Mesendoderm (in vitro differentiated cells): ENCODE measurements around the gene TMEM121.

Source experiments
- DNase-seq: peaks from one replicate; pipeline ENCODE4 v3.0.0; 2013
- H2AK5ac ChIP-seq: 2 replicates; pipeline ENCODE4 v1.6.1; 2013; ENCODE audit warnings: low read length, inconsistent platforms
- H2BK120ac ChIP-seq: 2 replicates; pipeline ENCODE4 v1.6.1; 2013; ENCODE audit warnings: low read depth, mild to moderate bottlenecking, low read length, moderate library complexity, mixed read lengths
- H2BK15ac ChIP-seq: replicated peaks from 2 replicates; pipeline ENCODE4 v1.6.1; 2013; ENCODE audit warnings: low read depth, mild to moderate bottlenecking, moderate library complexity
- H2BK5ac ChIP-seq: 2 replicates; pipeline ENCODE4 v1.6.1; 2013; ENCODE audit warnings: low read length, inconsistent platforms
- H3K18ac ChIP-seq: 2 replicates; pipeline ENCODE4 v1.6.1; 2013; ENCODE audit warnings: mild to moderate bottlenecking, low read length, mixed read lengths
- H3K23ac ChIP-seq: one replicate; pipeline ENCODE4 v1.6.1; 2013; ENCODE audit warnings: low read length
- H3K27ac ChIP-seq: 2 replicates; pipeline ENCODE4 v1.5.1; 2013; ENCODE audit warnings: low read depth, mild to moderate bottlenecking, inconsistent platforms, low read length, moderate library complexity
- H3K27me3 ChIP-seq: 2 replicates; pipeline ENCODE4 v1.6.1; 2013; ENCODE audit warnings: low read length, control low read depth, mild to moderate bottlenecking, inconsistent platforms; ENCODE audit not compliant: insufficient read depth, poor library complexity
- H3K36me3 ChIP-seq: 2 replicates; pipeline ENCODE4 v1.6.1; 2013; ENCODE audit warnings: low read length, inconsistent platforms; ENCODE audit not compliant: control insufficient read depth, insufficient read depth
- H3K4ac ChIP-seq: one replicate; pipeline ENCODE4 v1.6.1; 2013; ENCODE audit warnings: low read depth, mild to moderate bottlenecking, low read length, moderate library complexity
- H3K4me1 ChIP-seq: 2 replicates; pipeline ENCODE4 v1.6.1; 2013; ENCODE audit warnings: low read depth, low read length, inconsistent platforms; ENCODE audit not compliant: control insufficient read depth
- H3K4me2 ChIP-seq: 2 replicates; pipeline ENCODE4 v1.6.1; 2013; ENCODE audit warnings: low read length
- H3K4me3 ChIP-seq: 2 replicates; pipeline ENCODE4 v1.5.1; 2013; ENCODE audit warnings: mild to moderate bottlenecking, low read length
- H3K56ac ChIP-seq: one replicate; pipeline ENCODE4 v1.6.1; 2013; ENCODE audit warnings: low read length
- H3K79me1 ChIP-seq: 2 replicates; pipeline ENCODE4 v1.6.1; 2013; ENCODE audit warnings: low read length, inconsistent platforms
- H3K79me2 ChIP-seq: 2 replicates; pipeline ENCODE4 v1.6.1; 2013; ENCODE audit warnings: mild to moderate bottlenecking, low read length; ENCODE audit not compliant: control insufficient read depth, insufficient read depth
- H3K9ac ChIP-seq: 2 replicates; pipeline ENCODE4 v1.6.1; 2013; ENCODE audit warnings: low read length, inconsistent platforms
- H4K5ac ChIP-seq: one replicate; pipeline ENCODE4 v1.6.1; 2013; ENCODE audit warnings: low read length
- H4K8ac ChIP-seq: one replicate; pipeline ENCODE4 v1.6.1; 2013; ENCODE audit warnings: low read depth, mild to moderate bottlenecking, control low read depth, low read length, moderate library complexity
- WGBS: extraction: QIAGEN DNeasy Blood & Tissue Kit; methylation state at CpG from one replicate; pipeline ENCODE4 v1.1.7; 2013; ENCODE audit warnings: low lambda C conversion rate, missing lambda C conversion rate; ENCODE audit not compliant: insufficient coverage; ENCODE audit errors: extremely low coverage; 5-methylcytosine and 5-hydroxymethylcytosine counted together

Gene TMEM121

DNA sequence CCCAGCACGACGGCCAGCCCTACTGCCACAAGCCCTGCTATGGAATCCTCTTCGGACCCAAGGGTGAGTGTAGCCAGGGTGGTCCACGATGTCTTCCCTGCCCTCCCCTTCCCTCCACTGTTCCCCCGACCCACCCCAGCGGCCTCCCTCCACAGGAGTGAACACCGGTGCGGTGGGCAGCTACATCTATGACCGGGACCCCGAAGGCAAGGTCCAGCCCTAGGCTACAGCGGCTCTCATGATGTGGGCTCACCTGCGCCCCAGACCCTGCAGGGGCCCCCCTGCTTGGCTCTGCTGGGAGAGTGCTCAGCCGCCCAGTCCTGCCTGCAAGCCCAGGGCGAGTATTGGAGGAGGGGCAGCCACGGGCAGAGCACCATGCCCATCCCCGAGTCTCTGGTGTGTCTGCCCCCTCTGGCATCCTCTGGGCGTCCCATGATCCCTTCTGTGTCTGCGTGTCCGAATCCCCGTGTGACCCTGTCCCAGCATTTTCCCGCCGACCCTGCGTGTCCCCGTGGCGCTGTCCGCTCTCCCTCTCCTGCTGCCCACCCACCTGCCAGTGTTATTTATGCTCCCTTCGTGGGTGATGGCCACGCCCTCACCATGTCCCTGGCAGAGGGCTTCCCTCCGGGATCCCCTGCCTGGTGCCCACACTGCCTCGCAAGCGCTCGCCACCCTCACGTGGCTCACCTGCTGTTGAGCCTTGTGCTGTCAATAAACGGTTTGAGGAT, 46.8 kb upstream of the TMEM121 start:
- no peak overlapping the region for H3K9ac ChIP-seq
- no peaks in the 10 kb centered on the region for H3K36me3 ChIP-seq
- no peak overlapping the region for H3K4me2 ChIP-seq
- H2BK120ac ChIP-seq = no peak overlapping the region
- H3K79me1 ChIP-seq = no peaks in the 10 kb centered on the region
- peaks cover 9% of the 10 kb centered on the region for H3K4me1 ChIP-seq
- no peak overlapping the region for H3K56ac ChIP-seq
- H3K23ac ChIP-seq = no peak overlapping the region
- no peaks in the 10 kb centered on the region for H3K79me2 ChIP-seq
- H4K8ac ChIP-seq = no peak overlapping the region
- no peak overlapping the region for H2BK15ac ChIP-seq
- no peak overlapping the region for H4K5ac ChIP-seq
- H3K18ac ChIP-seq = no peak overlapping the region
- no peak overlapping the region for H2AK5ac ChIP-seq
- H3K4me3 ChIP-seq = no peak overlapping the region
- WGBS = no CpG with 5 or more reads among the region's 34 CpGs
- no peak overlapping the region for H2BK5ac ChIP-seq
- no peak overlapping the region for H3K27ac ChIP-seq
- H3K4ac ChIP-seq = no peak overlapping the region
- no peak for DNase-seq
- H3K27me3 ChIP-seq = peaks cover 3% of the 10 kb centered on the region

- H4K5ac ChIP-seq = no peak overlapping the region
- WGBS = no CpG with 5 or more reads among the region's 15 CpGs
- H3K23ac ChIP-seq = no peak overlapping the region
- no peak overlapping the region for H2AK5ac ChIP-seq
- no peak overlapping the region for H3K4ac ChIP-seq
- no peak for DNase-seq
- no peak overlapping the region for H2BK120ac ChIP-seq
- no peak overlapping the region for H3K56ac ChIP-seq
- no peak overlapping the region for H2BK15ac ChIP-seq
- no peak overlapping the region for H2BK5ac ChIP-seq
- H3K4me1 ChIP-seq = peaks cover 9% of the 10 kb centered on the region
- no peaks in the 10 kb centered on the region for H3K79me1 ChIP-seq
- H3K36me3 ChIP-seq = no peaks in the 10 kb centered on the region
- H3K4me2 ChIP-seq = no peak overlapping the region
- no peak overlapping the region for H3K27ac ChIP-seq
- peaks cover 3% of the 10 kb centered on the region for H3K27me3 ChIP-seq
- H4K8ac ChIP-seq = no peak overlapping the region
- no peak overlapping the region for H3K4me3 ChIP-seq
- no peaks in the 10 kb centered on the region for H3K79me2 ChIP-seq
- H3K9ac ChIP-seq = no peak overlapping the region
- no peak overlapping the region for H3K18ac ChIP-seq
These were observed 46.1 kb upstream of the TMEM121 start for GRCh38 chr14:105480199-105480746.

GRCh38 chr14:105480807-105481801, 45.3 kb upstream of the TMEM121 start:
- Histone ChIP-seq H3K27me3 (peaks cover 3% of the 10 kb centered on the region), H3K4me3 (no peak overlapping the region), H2AK5ac (no peak overlapping the region), H3K4me2 (peak overlapping the region; percentile 44), H2BK5ac (no peak overlapping the region), H3K27ac (no peak overlapping the region), H4K5ac (no peak overlapping the region), H4K8ac (no peak overlapping the region), H2BK120ac (no peak overlapping the region), H3K79me2 (no peaks in the 10 kb centered on the region), H2BK15ac (no peak overlapping the region), H3K4me1 (peaks cover 9% of the 10 kb centered on the region), H3K9ac (peak overlapping the region; percentile 64), H3K36me3 (no peaks in the 10 kb centered on the region), H3K18ac (no peak overlapping the region), H3K56ac (peak overlapping the region; percentile 85), H3K23ac (peak overlapping the region; percentile 24), H3K4ac (no peak overlapping the region), H3K79me1 (no peaks in the 10 kb centered on the region)
- peak; percentile 95 for DNase-seq
- no CpG with 5 or more reads among the region's 35 CpGs for WGBS

GRCh38 chr14:105481886-105482457, 44.4 kb upstream of the TMEM121 start:
- H2AK5ac ChIP-seq = no peak overlapping the region
- H2BK120ac ChIP-seq = no peak overlapping the region
- peak overlapping the region; percentile 4 for H3K4me2 ChIP-seq
- WGBS = no CpG with 5 or more reads among the region's 18 CpGs
- no peak overlapping the region for H3K18ac ChIP-seq
- no peak overlapping the region for H3K27ac ChIP-seq
- H3K4me3 ChIP-seq = no peak overlapping the region
- H3K4me1 ChIP-seq = peaks cover 5% of the 10 kb centered on the region
- H3K56ac ChIP-seq = no peak overlapping the region
- no peak overlapping the region for H3K9ac ChIP-seq
- H3K79me2 ChIP-seq = no peaks in the 10 kb centered on the region
- H2BK5ac ChIP-seq = no peak overlapping the region
- H3K23ac ChIP-seq = no peak overlapping the region
- H3K4ac ChIP-seq = no peak overlapping the region
- no peak overlapping the region for H4K5ac ChIP-seq
- DNase-seq = peak; percentile 98
- H3K27me3 ChIP-seq = peaks cover 7% of the 10 kb centered on the region
- no peaks in the 10 kb centered on the region for H3K36me3 ChIP-seq
- no peak overlapping the region for H2BK15ac ChIP-seq
- H4K8ac ChIP-seq = no peak overlapping the region
- no peaks in the 10 kb centered on the region for H3K79me1 ChIP-seq

DNA sequence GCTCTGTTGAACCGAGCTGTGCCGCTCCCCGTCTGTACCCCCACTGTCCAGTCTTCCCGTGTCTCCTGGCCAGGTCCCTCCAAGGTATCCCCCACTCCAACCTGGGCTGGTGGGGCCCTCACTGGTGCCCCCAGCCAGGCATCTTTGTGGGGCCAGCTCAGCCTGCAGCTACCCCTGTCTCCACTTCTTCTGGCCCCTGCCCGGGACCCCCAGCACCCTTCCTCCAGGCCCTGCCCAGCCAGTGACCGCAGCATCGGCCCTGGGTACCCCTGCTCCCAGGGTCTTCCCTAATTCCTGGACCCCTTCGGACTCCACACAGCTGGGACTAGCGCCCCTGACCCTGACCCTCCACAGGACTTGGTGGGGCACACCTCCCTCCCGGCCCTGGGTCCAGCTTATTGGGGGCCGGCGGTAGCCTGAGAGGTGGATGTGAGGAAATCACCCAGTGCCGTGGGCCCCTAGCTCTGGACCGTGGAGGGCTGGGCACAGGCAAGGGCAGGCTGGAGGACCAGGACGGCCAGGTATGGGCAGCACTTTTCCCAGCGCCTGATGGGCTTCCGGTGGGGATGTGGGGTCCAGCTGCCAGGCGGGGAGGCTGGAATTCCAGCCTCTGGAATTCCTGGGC, 43.8 kb upstream of the TMEM121 start:
- no peak overlapping the region for H4K5ac ChIP-seq
- H3K4ac ChIP-seq = no peak overlapping the region
- H3K27ac ChIP-seq = no peak overlapping the region
- no peaks in the 10 kb centered on the region for H3K36me3 ChIP-seq
- H4K8ac ChIP-seq = no peak overlapping the region
- WGBS = no CpG with 5 or more reads among the region's 18 CpGs
- no peak for DNase-seq
- H3K4me1 ChIP-seq = peaks cover 5% of the 10 kb centered on the region
- H2BK120ac ChIP-seq = no peak overlapping the region
- no peak overlapping the region for H3K18ac ChIP-seq
- no peak overlapping the region for H3K4me3 ChIP-seq
- H2BK15ac ChIP-seq = no peak overlapping the region
- no peak overlapping the region for H3K9ac ChIP-seq
- no peak overlapping the region for H3K56ac ChIP-seq
- no peak overlapping the region for H3K23ac ChIP-seq
- no peaks in the 10 kb centered on the region for H3K79me2 ChIP-seq
- H2BK5ac ChIP-seq = no peak overlapping the region
- H3K27me3 ChIP-seq = peaks cover 8% of the 10 kb centered on the region
- H3K4me2 ChIP-seq = no peak overlapping the region
- H2AK5ac ChIP-seq = no peak overlapping the region
- no peaks in the 10 kb centered on the region for H3K79me1 ChIP-seq
